Stimulated activated CD4-positive, alpha-beta T cell treated with anti-CD3 and anti-CD28 coated beads, Interleukin-15, amount 100 ng/mL, for 1 hour (primary cell): ENCODE measurements around the gene SERP2.

Experiments
- DNase-seq, 2 donors: peaks; one replicate each; pipeline ENCODE4 v3.0.0-alpha.2; 2020; ENCODE audit warnings: low read depth in 1 of 2, low spot score in 1 of 2

Gene SERP2

GRCh38 chr13:44409595-44409994, 36.0 kb downstream of the SERP2 start:
- no peak for DNase-seq

- no peak for DNase-seq
These were observed 36.8 kb downstream of the SERP2 start for GRCh38 chr13:44410328-44410859.

GRCh38 chr13:44411841-44412240, 38.2 kb downstream of the SERP2 start:
- DNase-seq, result no peak

- DNase-seq, result no peak
These were observed 38.8 kb downstream of the SERP2 start for GRCh38 chr13:44412346-44412935.

GRCh38 chr13:44413095-44413494, 39.5 kb downstream of the SERP2 start:
- no peak for DNase-seq

GRCh38 chr13:44414716-44415115, 41.1 kb downstream of the SERP2 start:
- DNase-seq, result no peak

GRCh38 chr13:44415815-44416214, 42.2 kb downstream of the SERP2 start:
- DNase-seq, result no peak

GRCh38 chr13:44416301-44416700, 42.7 kb downstream of the SERP2 start:
- DNase-seq, result no peak

- DNase-seq, result no peak
These were observed 43.1 kb downstream of the SERP2 start for GRCh38 chr13:44416744-44417143.

GRCh38 chr13:44417446-44417845, 43.8 kb downstream of the SERP2 start:
- DNase-seq, result no peak

- DNase-seq, result no peak
These were observed 44.3 kb downstream of the SERP2 start for GRCh38 chr13:44417876-44418275.

GRCh38 chr13:44420376-44421220, 47.0 kb downstream of the SERP2 start:
- no peak for DNase-seq

- DNase-seq, result no peak
These were observed 48.4 kb downstream of the SERP2 start for GRCh38 chr13:44421853-44422525.

- DNase-seq, result no peak
These were observed 49.4 kb downstream of the SERP2 start for GRCh38 chr13:44422755-44423643.

- no peak for DNase-seq
These were observed 50.2 kb downstream of the SERP2 start for GRCh38 chr13:44423824-44424223.

- DNase-seq, result no peak
These were observed 51.6 kb downstream of the SERP2 start for GRCh38 chr13:44425041-44425814.

- no peak for DNase-seq
These were observed 52.1 kb downstream of the SERP2 start for GRCh38 chr13:44425815-44426078.

- no peak for DNase-seq
These were observed 52.8 kb downstream of the SERP2 start for GRCh38 chr13:44426461-44426860.

- DNase-seq, result no peak
These were observed 55.7 kb downstream of the SERP2 start for GRCh38 chr13:44429311-44429710.

GRCh38 chr13:44431150-44431549, 57.5 kb downstream of the SERP2 start:
- DNase-seq, result no peak
